Central memory CD8-positive, alpha-beta T cell (primary cell): Measurements from ENCODE around the gene ATP5F1E.
A peak's percentile ranks its signal among the peaks of the same experiment; 100 is the strongest.
"Not testable (repeated sequence)": the region's sequence is repeated elsewhere in the genome, so short reads cannot be mapped to it uniquely, and the experiment has no call there.

ENCODE experiments used
- ATAC-seq: fragments of 150-1000 bp; cut with Tn5 transposase; replicated peaks from 2 replicates; pipeline ENCODE4 v1.10.0; 2022; ENCODE audit warnings: mild to moderate bottlenecking, moderate FRiP score, moderate number of reproducible peaks; ENCODE audit not compliant: poor library complexity, severe bottlenecking; ENCODE audit errors: extremely low read depth
- DNase-seq, 2 donors: peaks; one replicate each; pipeline ENCODE4 v3.0.0; 2021; ENCODE audit warnings: low spot score in 2 of 2
- H3K27ac Mint-ChIP-seq: one replicate; pipeline ENCODE4 v1.8.0; 2022; ENCODE audit warnings: low read depth, mild to moderate bottlenecking, moderate library complexity, mixed read lengths
- H3K27me3 Mint-ChIP-seq: one replicate; pipeline ENCODE4 v1.8.0; 2022; ENCODE audit warnings: mixed read lengths
- H3K36me3 Mint-ChIP-seq: one replicate; pipeline ENCODE4 v1.8.0; 2022; ENCODE audit warnings: mild to moderate bottlenecking, moderate library complexity, mixed read lengths; ENCODE audit not compliant: insufficient read depth
- H3K4me1 Mint-ChIP-seq: one replicate; pipeline ENCODE4 v1.8.0; 2022; ENCODE audit warnings: mixed read lengths
- H3K4me3 Mint-ChIP-seq: one replicate; pipeline ENCODE4 v1.8.0; 2022; ENCODE audit warnings: mild to moderate bottlenecking, moderate library complexity, mixed read lengths
- H3K9me3 Mint-ChIP-seq: one replicate; pipeline ENCODE4 v1.8.0; 2022; ENCODE audit warnings: mixed read lengths

ATP5F1E gene

GRCh38 chr20:59041487-59041886, 9.4 kb upstream of the ATP5F1E start:
- H3K27me3 Mint-ChIP-seq, ATAC-seq, DNase-seq, H3K9me3 Mint-ChIP-seq: not testable (repeated sequence)
- peaks cover 47% of the 10 kb centered on the region for H3K4me1 Mint-ChIP-seq
- H3K4me3 Mint-ChIP-seq = peak overlapping the region; percentile 76
- H3K36me3 Mint-ChIP-seq = peaks cover 40% of the 10 kb centered on the region
- H3K27ac Mint-ChIP-seq = peak overlapping the region; percentile 90

GRCh38 chr20:59040667-59041066, 8.5 kb upstream of the ATP5F1E start:
- no peaks in the 10 kb centered on the region for H3K27me3 Mint-ChIP-seq
- peak overlapping the region; percentile 81 for H3K27ac Mint-ChIP-seq
- peaks cover 48% of the 10 kb centered on the region for H3K36me3 Mint-ChIP-seq
- peak overlapping the region; percentile 76 for H3K4me3 Mint-ChIP-seq
- DNase-seq (no peak), ATAC-seq (no peak)
- H3K9me3 Mint-ChIP-seq = no peaks in the 10 kb centered on the region
- peaks cover 47% of the 10 kb centered on the region for H3K4me1 Mint-ChIP-seq

GRCh38 chr20:59039233-59039632, 7.1 kb upstream of the ATP5F1E start:
- no peaks in the 10 kb centered on the region for H3K27me3 Mint-ChIP-seq

GRCh38 chr20:59037386-59037785, 5.3 kb upstream of the ATP5F1E start:
- H3K4me1 Mint-ChIP-seq = peaks cover 41% of the 10 kb centered on the region
- H3K9me3 Mint-ChIP-seq = no peaks in the 10 kb centered on the region
- H3K36me3 Mint-ChIP-seq = peaks cover 52% of the 10 kb centered on the region
- no peaks in the 10 kb centered on the region for H3K27me3 Mint-ChIP-seq
- no peak overlapping the region for H3K27ac Mint-ChIP-seq
- DNase-seq (no peak), ATAC-seq (no peak)
- no peak overlapping the region for H3K4me3 Mint-ChIP-seq

More at GRCh38 chr20:59039233-59039632, 7.1 kb upstream of the ATP5F1E start:
- Mint-ChIP-seq H3K9me3 (no peaks in the 10 kb centered on the region), H3K27ac (no peak overlapping the region), H3K4me1 (peaks cover 47% of the 10 kb centered on the region), H3K36me3 (peaks cover 60% of the 10 kb centered on the region), H3K4me3 (no peak overlapping the region)
- DNase-seq = no peak
- ATAC-seq = no peak

GRCh38 chr20:59035381-59035780, 3.2 kb upstream of the ATP5F1E start:
- no peaks in the 10 kb centered on the region for H3K9me3 Mint-ChIP-seq
- DNase-seq = no peak
- no peak overlapping the region for H3K4me3 Mint-ChIP-seq
- peaks cover 57% of the 10 kb centered on the region for H3K36me3 Mint-ChIP-seq
- H3K4me1 Mint-ChIP-seq = peaks cover 41% of the 10 kb centered on the region
- no peak for ATAC-seq
- peak overlapping the region; percentile 3 for H3K27ac Mint-ChIP-seq
- H3K27me3 Mint-ChIP-seq = no peaks in the 10 kb centered on the region

- H3K36me3 Mint-ChIP-seq = peaks cover 67% of the 10 kb centered on the region
- H3K27ac Mint-ChIP-seq = no peak overlapping the region
- DNase-seq (no peak), ATAC-seq (no peak)
- no peaks in the 10 kb centered on the region for H3K9me3 Mint-ChIP-seq
- H3K4me3 Mint-ChIP-seq = no peak overlapping the region
- H3K27me3 Mint-ChIP-seq = no peaks in the 10 kb centered on the region
- peaks cover 39% of the 10 kb centered on the region for H3K4me1 Mint-ChIP-seq
These were observed 1.6 kb upstream of the ATP5F1E start for GRCh38 chr20:59033616-59034165.

GRCh38 chr20:59033093-59033492, 958 bp upstream of the ATP5F1E start:
- peaks cover 69% of the 10 kb centered on the region for H3K36me3 Mint-ChIP-seq
- H3K4me3 Mint-ChIP-seq = peak overlapping the region; percentile 87
- peaks cover 42% of the 10 kb centered on the region for H3K4me1 Mint-ChIP-seq

GRCh38 chr20:59032713-59033059, 551 bp upstream of the ATP5F1E start:
- H3K36me3 Mint-ChIP-seq = peaks cover 69% of the 10 kb centered on the region
- DNase-seq = no peak
- peak overlapping the region; percentile 78 for H3K27ac Mint-ChIP-seq
- no peaks in the 10 kb centered on the region for H3K9me3 Mint-ChIP-seq
- ATAC-seq = peak; percentile 17
- no peaks in the 10 kb centered on the region for H3K27me3 Mint-ChIP-seq
- H3K4me1 Mint-ChIP-seq = peaks cover 45% of the 10 kb centered on the region
- H3K4me3 Mint-ChIP-seq = peak overlapping the region; percentile 87

More at GRCh38 chr20:59033093-59033492, 958 bp upstream of the ATP5F1E start:
- DNase-seq (no peak), ATAC-seq (no peak)
- H3K27me3 Mint-ChIP-seq = no peaks in the 10 kb centered on the region
- H3K27ac Mint-ChIP-seq = peak overlapping the region; percentile 78
- no peaks in the 10 kb centered on the region for H3K9me3 Mint-ChIP-seq

- ATAC-seq (no peak), DNase-seq (no peak)
- H3K36me3 Mint-ChIP-seq = peaks cover 63% of the 10 kb centered on the region
- no peaks in the 10 kb centered on the region for H3K27me3 Mint-ChIP-seq
- H3K4me3 Mint-ChIP-seq = peak overlapping the region; percentile 87
- no peaks in the 10 kb centered on the region for H3K9me3 Mint-ChIP-seq
- H3K27ac Mint-ChIP-seq = peak overlapping the region; percentile 78
- peaks cover 49% of the 10 kb centered on the region for H3K4me1 Mint-ChIP-seq
These were observed 542 bp downstream of the ATP5F1E start for GRCh38 chr20:59031564-59032022.

GRCh38 chr20:59030911-59031563, 1.1 kb downstream of the ATP5F1E start:
- no peak for ATAC-seq

GRCh38 chr20:59028812-59029211, 3.3 kb downstream of the ATP5F1E start:
- peaks cover 54% of the 10 kb centered on the region for H3K36me3 Mint-ChIP-seq
- no peaks in the 10 kb centered on the region for H3K27me3 Mint-ChIP-seq
- H3K27ac Mint-ChIP-seq = peak overlapping the region; percentile 44
- DNase-seq = no peak
- peaks cover 67% of the 10 kb centered on the region for H3K4me1 Mint-ChIP-seq
- H3K9me3 Mint-ChIP-seq = no peaks in the 10 kb centered on the region
- H3K4me3 Mint-ChIP-seq = peak overlapping the region; percentile 59
- ATAC-seq = no peak

More at GRCh38 chr20:59030911-59031563, 1.1 kb downstream of the ATP5F1E start:
- no peaks in the 10 kb centered on the region for H3K27me3 Mint-ChIP-seq
- peak overlapping the region; percentile 87 for H3K4me3 Mint-ChIP-seq
- no peak for DNase-seq
- peaks cover 51% of the 10 kb centered on the region for H3K4me1 Mint-ChIP-seq
- peaks cover 59% of the 10 kb centered on the region for H3K36me3 Mint-ChIP-seq
- H3K9me3 Mint-ChIP-seq = no peaks in the 10 kb centered on the region
- H3K27ac Mint-ChIP-seq = peak overlapping the region; percentile 78

GRCh38 chr20:59027741-59028320, 4.3 kb downstream of the ATP5F1E start:
- Mint-ChIP-seq H3K4me3 (no peak overlapping the region), H3K36me3 (peaks cover 62% of the 10 kb centered on the region), H3K4me1 (peaks cover 66% of the 10 kb centered on the region), H3K27ac (peak overlapping the region; percentile 3), H3K27me3 (no peaks in the 10 kb centered on the region), H3K9me3 (no peaks in the 10 kb centered on the region)
- DNase-seq = no peak
- no peak for ATAC-seq
